GM23338 (cell line): ENCODE measurements around the gene C17orf114.

Experiments used
- ATAC-seq: fragments of 200-7000 bp; cut with Tn5 transposase; 3 replicates; pipeline ENCODE4 v1.9.1; 2020
- DNase-seq: peaks from one replicate; pipeline ENCODE4 v3.0.0-alpha.2; 2015; ENCODE audit warnings: low spot score
- H2AFZ ChIP-seq: fragments of 200-600 bp; sonication (generic); 2 replicates; pipeline ENCODE4 v1.8.0; 2016; ENCODE audit warnings: antibody characterized with exemption, mild to moderate bottlenecking, moderate library complexity
- H3F3A ChIP-seq: fragments of 200-600 bp; sonication (generic); replicated peaks from 2 replicates; pipeline ENCODE4 v1.8.0; 2017; ENCODE audit warnings: antibody characterized with exemption, mixed run types, low read depth
- H3K27ac ChIP-seq: fragments of 200-600 bp; sonication (generic); 2 replicates; pipeline ENCODE4 v1.6.1; 2016; ENCODE audit warnings: low read depth
- H3K27me3 ChIP-seq: fragments of 200-600 bp; sonication (generic); 2 replicates; pipeline ENCODE4 v1.8.0; 2016; ENCODE audit warnings: mild to moderate bottlenecking, mixed run types, moderate library complexity; ENCODE audit not compliant: insufficient read depth
- H3K36me3 ChIP-seq: fragments of 200-600 bp; sonication (generic); 2 replicates; pipeline ENCODE4 v1.8.0; 2016; ENCODE audit warnings: mild to moderate bottlenecking; ENCODE audit not compliant: insufficient read depth
- H3K4me1 ChIP-seq: fragments of 200-600 bp; sonication (generic); 2 replicates; pipeline ENCODE4 v1.8.0; 2016; ENCODE audit warnings: mild to moderate bottlenecking, moderate library complexity; ENCODE audit not compliant: insufficient read depth
- H3K4me2 ChIP-seq: fragments of 200-600 bp; sonication (generic); 2 replicates; pipeline ENCODE4 v1.7.1; 2017; ENCODE audit warnings: mixed run types
- H3K4me3 ChIP-seq: fragments of 200-600 bp; sonication (generic); 2 replicates; pipeline ENCODE4 v1.6.1; 2016; ENCODE audit warnings: mixed run types
- H3K79me2 ChIP-seq: fragments of 200-600 bp; sonication (generic); replicated peaks from 2 replicates; pipeline ENCODE4 v1.8.0; 2017; ENCODE audit warnings: mild to moderate bottlenecking; ENCODE audit not compliant: insufficient read depth
- H3K9me2 ChIP-seq: fragments of 200-600 bp; sonication (generic); 2 replicates; pipeline ENCODE4 v1.8.0; 2017; ENCODE audit not compliant: insufficient read depth
- H4K20me1 ChIP-seq: fragments of 200-600 bp; sonication (generic); replicated peaks from 2 replicates; pipeline ENCODE4 v1.8.0; 2017; ENCODE audit warnings: mild to moderate bottlenecking; ENCODE audit not compliant: insufficient read depth
- H3K27ac Mint-ChIP-seq: 2 replicates; pipeline ENCODE4 v1.8.0; 2020; ENCODE audit warnings: inconsistent platforms, mild to moderate bottlenecking, moderate library complexity, mixed read lengths
- H3K27me3 Mint-ChIP-seq: 3 replicates; pipeline ENCODE4 v1.8.0; 2022; ENCODE audit warnings: low read depth, mild to moderate bottlenecking, moderate library complexity, mixed read lengths, inconsistent platforms; ENCODE audit not compliant: insufficient read depth, poor library complexity
- H3K36me3 Mint-ChIP-seq: 3 replicates; pipeline ENCODE4 v1.8.0; 2021; ENCODE audit warnings: low read depth, mild to moderate bottlenecking, inconsistent platforms, moderate library complexity, mixed read lengths
- H3K4me1 Mint-ChIP-seq: 3 replicates; pipeline ENCODE4 v1.8.0; 2020; ENCODE audit warnings: mild to moderate bottlenecking, inconsistent platforms, mixed read lengths
- H3K4me3 Mint-ChIP-seq: 3 replicates; pipeline ENCODE4 v1.8.0; 2021; ENCODE audit warnings: moderate library complexity, mild to moderate bottlenecking, inconsistent platforms, mixed read lengths
- H3K9me3 Mint-ChIP-seq: 3 replicates; pipeline ENCODE4 v1.8.0; 2020; ENCODE audit warnings: moderate library complexity, mild to moderate bottlenecking, inconsistent platforms, mixed read lengths
- CREB1 ChIP-seq: fragments of 250-450 bp; sonication (Bioruptor Pico); IDR thresholded peaks from 2 replicates; pipeline ENCODE4 v1.5.0; 2020; ENCODE audit warnings: low read depth, mild to moderate bottlenecking, moderate library complexity
- CTCF ChIP-seq, 2 experiments: fragments of 200-600 bp in 1 of 2; sonication (generic) in 1 of 2; conservative IDR thresholded peaks; 2 replicates each; pipeline versions ENCODE4 v1.5.1 to v1.6.1; 2016 to 2017; ENCODE audit warnings: antibody characterized with exemption in 2 of 2, low read depth in 2 of 2, mild to moderate bottlenecking in 2 of 2, moderate library complexity in 1 of 2
- EZH2 ChIP-seq: fragments of 200-600 bp; sonication (generic); IDR thresholded peaks from one replicate; pipeline ENCODE4 v1.8.0; 2017; ENCODE audit warnings: antibody characterized with exemption, mild to moderate bottlenecking, low read depth; ENCODE audit not compliant: unreplicated experiment
- EZH2phosphoT487 ChIP-seq: fragments of 200-600 bp; sonication (generic); IDR thresholded peaks from one replicate; pipeline ENCODE4 v1.8.1; 2018; ENCODE audit warnings: antibody characterized with exemption; ENCODE audit not compliant: unreplicated experiment
- JUNB ChIP-seq: IDR thresholded peaks from one replicate; pipeline ENCODE4 v1.6.1; 2016; ENCODE audit warnings: antibody characterized with exemption; ENCODE audit not compliant: unreplicated experiment
- NANOG ChIP-seq: IDR thresholded peaks from 2 replicates; pipeline ENCODE4 v1.6.1; 2016; ENCODE audit warnings: antibody characterized with exemption, borderline replicate concordance
- POLR2AphosphoS5 ChIP-seq: IDR thresholded peaks from 2 replicates; pipeline ENCODE4 v1.6.1; 2016; ENCODE audit warnings: antibody characterized with exemption, low read depth
- STAT1 ChIP-seq: IDR thresholded peaks from one replicate; pipeline ENCODE4 v1.6.1; 2016; ENCODE audit warnings: antibody characterized with exemption; ENCODE audit not compliant: unreplicated experiment
- ZNF114 ChIP-seq: fragments of 250-450 bp; sonication (Bioruptor Pico); IDR thresholded peaks from 2 replicates; pipeline ENCODE4 v1.5.0; 2020; ENCODE audit warnings: mild to moderate bottlenecking, moderate library complexity
- ZNF331 ChIP-seq: fragments of 250-450 bp; sonication (Bioruptor Pico); IDR thresholded peaks from 2 replicates; pipeline ENCODE4 v1.5.0; 2020; ENCODE audit warnings: low read depth, mild to moderate bottlenecking, moderate library complexity
- TF ChIP-seq, protein P1 (sequence below): IDR thresholded peaks from one replicate; pipeline ENCODE4 v1.6.1; 2018; ENCODE audit warnings: antibody characterized with exemption; ENCODE audit not compliant: unreplicated experiment
- TF ChIP-seq, protein P2 (sequence below): IDR thresholded peaks from 2 replicates; pipeline ENCODE4 v1.6.1; 2016; ENCODE audit warnings: antibody characterized with exemption

The C17orf114 gene

GRCh38 chr17:4788807-4789700, 13.1 kb downstream of the C17orf114 start, which contains the start of gene GLTPD2:
GLTPD2 (plus strand) TSS chr17:4788964; CDS start chr17:4789012, 48 bp downstream.
- Histone ChIP-seq H2AFZ (peak within 1 kb of the TSS; percentile 88), H3K9me2 (no peaks in the 10 kb centered on the region), H3K27ac (no peak within 1 kb of the TSS), H3K4me1 (peaks cover 30% of the 10 kb centered on the region), H3F3A (peaks cover 19% of the 10 kb centered on the region; the same call in 1 of the 2 replicates), H3K4me3 (peak within 1 kb of the TSS; percentile 87), H3K79me2 (no peaks in the 10 kb centered on the region), H3K36me3 (no peaks in the 10 kb centered on the region), H3K4me2 (peak within 1 kb of the TSS; percentile 99), H4K20me1 (no peaks in the 10 kb centered on the region), H3K27me3 (peaks cover 42% of the 10 kb centered on the region)
- Mint-ChIP-seq H3K36me3 (peaks cover 5% of the 10 kb centered on the region; the same call in 1 of the 3 replicates), H3K9me3 (no peaks in the 10 kb centered on the region; the same call in 2 of the 3 replicates), H3K4me1 (peaks cover 23% of the 10 kb centered on the region), H3K27me3 (peaks cover 39% of the 10 kb centered on the region), H3K27ac (no peak within 1 kb of the TSS), H3K4me3 (peak within 1 kb of the TSS; percentile 78)
- TF ChIP-seq EZH2phosphoT487 (no peak), EZH2 (peak; percentile 24)
- ATAC-seq (peak; percentile 27), DNase-seq (peak; percentile 46)

GRCh38 chr17:4788159-4788806, 13.8 kb downstream of the C17orf114 start:
- peaks cover 38% of the 10 kb centered on the region for H3K27me3 Mint-ChIP-seq
- H3K4me1 Mint-ChIP-seq = peaks cover 23% of the 10 kb centered on the region
- H3K27me3 ChIP-seq = peaks cover 42% of the 10 kb centered on the region
- H3F3A ChIP-seq = peaks cover 19% of the 10 kb centered on the region; the same call in 1 of the 2 replicates
- no peak overlapping the region for H2AFZ ChIP-seq
- no peak overlapping the region for H3K27ac ChIP-seq
- H3K36me3 ChIP-seq = no peaks in the 10 kb centered on the region
- H3K27ac Mint-ChIP-seq = no peak overlapping the region
- no peaks in the 10 kb centered on the region for H3K9me2 ChIP-seq
- H3K4me1 ChIP-seq = peaks cover 30% of the 10 kb centered on the region
- H3K4me2 ChIP-seq = peak overlapping the region; percentile 99
- ATAC-seq (peak; percentile 2), DNase-seq (peak; percentile 30)
- H3K9me3 Mint-ChIP-seq = no peaks in the 10 kb centered on the region; the same call in 2 of the 3 replicates
- H4K20me1 ChIP-seq = no peaks in the 10 kb centered on the region
- H3K4me3 ChIP-seq = peak overlapping the region; percentile 87
- peak overlapping the region; percentile 78 for H3K4me3 Mint-ChIP-seq
- H3K79me2 ChIP-seq = no peaks in the 10 kb centered on the region
- peaks cover 5% of the 10 kb centered on the region; the same call in 1 of the 3 replicates for H3K36me3 Mint-ChIP-seq
- no peak for TF ChIP-seq STAT1
- no peak for TF ChIP-seq POLR2AphosphoS5
- TF ChIP-seq CTCF (conservative IDR thresholded peaks at IDR 0.05; ENCODE audit: low read depth in 2 of 2) = no peak
- no peak for TF ChIP-seq JUNB
- no peak for TF ChIP-seq EZH2
- TF ChIP-seq, protein P1, sequence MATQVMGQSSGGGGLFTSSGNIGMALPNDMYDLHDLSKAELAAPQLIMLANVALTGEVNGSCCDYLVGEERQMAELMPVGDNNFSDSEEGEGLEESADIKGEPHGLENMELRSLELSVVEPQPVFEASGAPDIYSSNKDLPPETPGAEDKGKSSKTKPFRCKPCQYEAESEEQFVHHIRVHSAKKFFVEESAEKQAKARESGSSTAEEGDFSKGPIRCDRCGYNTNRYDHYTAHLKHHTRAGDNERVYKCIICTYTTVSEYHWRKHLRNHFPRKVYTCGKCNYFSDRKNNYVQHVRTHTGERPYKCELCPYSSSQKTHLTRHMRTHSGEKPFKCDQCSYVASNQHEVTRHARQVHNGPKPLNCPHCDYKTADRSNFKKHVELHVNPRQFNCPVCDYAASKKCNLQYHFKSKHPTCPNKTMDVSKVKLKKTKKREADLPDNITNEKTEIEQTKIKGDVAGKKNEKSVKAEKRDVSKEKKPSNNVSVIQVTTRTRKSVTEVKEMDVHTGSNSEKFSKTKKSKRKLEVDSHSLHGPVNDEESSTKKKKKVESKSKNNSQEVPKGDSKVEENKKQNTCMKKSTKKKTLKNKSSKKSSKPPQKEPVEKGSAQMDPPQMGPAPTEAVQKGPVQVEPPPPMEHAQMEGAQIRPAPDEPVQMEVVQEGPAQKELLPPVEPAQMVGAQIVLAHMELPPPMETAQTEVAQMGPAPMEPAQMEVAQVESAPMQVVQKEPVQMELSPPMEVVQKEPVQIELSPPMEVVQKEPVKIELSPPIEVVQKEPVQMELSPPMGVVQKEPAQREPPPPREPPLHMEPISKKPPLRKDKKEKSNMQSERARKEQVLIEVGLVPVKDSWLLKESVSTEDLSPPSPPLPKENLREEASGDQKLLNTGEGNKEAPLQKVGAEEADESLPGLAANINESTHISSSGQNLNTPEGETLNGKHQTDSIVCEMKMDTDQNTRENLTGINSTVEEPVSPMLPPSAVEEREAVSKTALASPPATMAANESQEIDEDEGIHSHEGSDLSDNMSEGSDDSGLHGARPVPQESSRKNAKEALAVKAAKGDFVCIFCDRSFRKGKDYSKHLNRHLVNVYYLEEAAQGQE = no peak
- TF ChIP-seq ZNF331 = no peak
- TF ChIP-seq EZH2phosphoT487 = no peak
- no peak for TF ChIP-seq ZNF114 (CRISPR knock-in tag)
- TF ChIP-seq, protein P2, sequence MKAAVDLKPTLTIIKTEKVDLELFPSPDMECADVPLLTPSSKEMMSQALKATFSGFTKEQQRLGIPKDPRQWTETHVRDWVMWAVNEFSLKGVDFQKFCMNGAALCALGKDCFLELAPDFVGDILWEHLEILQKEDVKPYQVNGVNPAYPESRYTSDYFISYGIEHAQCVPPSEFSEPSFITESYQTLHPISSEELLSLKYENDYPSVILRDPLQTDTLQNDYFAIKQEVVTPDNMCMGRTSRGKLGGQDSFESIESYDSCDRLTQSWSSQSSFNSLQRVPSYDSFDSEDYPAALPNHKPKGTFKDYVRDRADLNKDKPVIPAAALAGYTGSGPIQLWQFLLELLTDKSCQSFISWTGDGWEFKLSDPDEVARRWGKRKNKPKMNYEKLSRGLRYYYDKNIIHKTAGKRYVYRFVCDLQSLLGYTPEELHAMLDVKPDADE = no peak
- TF ChIP-seq NANOG = no peak
- no peak for TF ChIP-seq CREB1 (CRISPR knock-in tag)
